GM10847 (cell line): Measurements from ENCODE around the gene KCNN3.

Experiments used
- POLR2A ChIP-seq: IDR thresholded peaks from 2 replicates; pipeline ENCODE4 v1.6.1; 2011; ENCODE audit not compliant: insufficient read length; ENCODE audit errors: extremely low read depth

Gene KCNN3

GRCh38 chr1:154802982-154803920 lies 66.8 kb downstream of the KCNN3 start:
- TF ChIP-seq POLR2A = no peak

DNA sequence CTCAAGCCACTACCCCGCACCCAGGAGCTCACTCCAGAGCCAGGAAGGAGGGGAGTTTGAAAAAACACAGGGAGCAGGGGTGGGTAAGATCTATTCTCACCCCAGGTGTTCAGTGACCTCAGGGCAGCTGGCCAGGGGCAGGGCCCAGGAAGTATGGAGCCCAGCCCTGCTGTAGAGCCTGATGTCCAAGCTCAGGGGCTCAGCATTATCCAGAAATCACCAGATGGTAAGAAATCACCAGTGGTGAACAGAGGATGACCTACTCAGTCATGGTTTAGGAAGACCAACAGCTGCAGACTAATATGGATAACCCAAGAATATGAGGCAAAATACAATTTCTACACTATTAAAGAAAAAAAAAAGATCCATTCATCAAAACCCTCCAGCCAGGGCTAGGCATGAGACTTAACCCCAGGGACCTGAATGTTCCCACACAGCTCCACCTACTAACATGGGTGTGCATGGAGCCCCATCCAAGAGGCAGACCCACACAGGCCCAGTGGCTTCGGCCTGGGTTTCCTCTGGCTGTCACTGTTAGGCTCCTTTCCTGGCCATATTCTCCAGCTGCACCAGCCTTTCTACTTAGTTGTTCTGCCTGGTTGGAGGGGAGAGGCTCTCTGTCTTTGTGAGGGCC lies 67.6 kb downstream of the KCNN3 start:
- no peak for TF ChIP-seq POLR2A

DNA sequence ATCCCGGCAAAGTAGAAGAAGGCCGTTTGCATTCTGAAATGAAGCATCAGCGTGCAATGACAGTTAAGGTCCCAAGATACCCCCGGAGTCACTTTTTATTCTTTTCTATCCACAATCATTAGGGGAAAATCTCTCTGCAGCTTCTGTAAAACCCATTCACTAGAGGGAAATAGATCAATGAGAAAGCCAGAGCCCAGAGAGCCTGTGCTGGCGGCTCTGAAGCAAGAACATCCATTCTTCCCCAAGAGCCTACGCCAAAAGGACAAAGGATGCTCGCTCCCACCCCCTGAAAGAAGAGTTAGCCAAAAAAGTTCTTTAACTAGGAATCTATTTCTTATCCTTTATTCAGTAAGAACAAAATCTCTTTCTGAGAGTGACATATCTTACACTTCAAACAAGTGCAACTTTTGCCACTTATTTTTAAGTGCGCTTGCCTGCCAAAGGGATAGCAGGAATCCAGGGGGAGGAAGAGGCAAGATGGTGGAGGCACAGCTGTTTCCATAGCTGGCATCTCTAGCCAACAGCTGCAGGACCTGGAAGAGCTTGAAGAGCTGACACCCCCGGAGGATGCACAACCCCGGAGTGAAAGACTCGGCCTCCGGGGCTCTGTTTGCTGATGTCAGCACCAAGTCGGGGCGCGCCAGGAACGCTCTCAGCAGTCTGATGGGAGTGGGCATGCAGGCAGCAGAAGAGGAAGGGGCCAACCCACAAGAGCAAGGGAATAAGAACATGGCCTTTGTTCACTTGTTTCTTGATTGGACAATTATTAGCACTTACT lies 68.7 kb downstream of the KCNN3 start:
- no peak for TF ChIP-seq POLR2A

DNA sequence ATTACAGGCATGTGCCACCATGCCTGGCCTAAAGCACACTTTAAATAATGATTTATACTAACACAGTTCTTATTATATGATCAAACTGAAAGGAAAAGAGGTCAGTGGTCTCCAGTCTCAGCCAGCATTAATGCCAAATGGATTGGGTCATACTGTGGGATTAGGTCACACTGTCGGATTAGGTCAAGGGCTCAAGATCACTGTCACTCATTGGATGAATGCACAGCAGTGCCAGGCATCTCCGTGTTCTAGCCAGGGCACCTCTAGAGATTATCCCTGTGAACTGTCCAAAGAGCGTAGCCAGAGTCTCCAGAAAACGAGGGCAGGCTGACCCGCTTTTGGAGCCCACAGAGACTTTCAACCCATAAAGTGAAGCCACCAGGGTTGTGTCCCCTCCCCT lies 70.9 kb downstream of the KCNN3 start:
- no peak for TF ChIP-seq POLR2A

DNA sequence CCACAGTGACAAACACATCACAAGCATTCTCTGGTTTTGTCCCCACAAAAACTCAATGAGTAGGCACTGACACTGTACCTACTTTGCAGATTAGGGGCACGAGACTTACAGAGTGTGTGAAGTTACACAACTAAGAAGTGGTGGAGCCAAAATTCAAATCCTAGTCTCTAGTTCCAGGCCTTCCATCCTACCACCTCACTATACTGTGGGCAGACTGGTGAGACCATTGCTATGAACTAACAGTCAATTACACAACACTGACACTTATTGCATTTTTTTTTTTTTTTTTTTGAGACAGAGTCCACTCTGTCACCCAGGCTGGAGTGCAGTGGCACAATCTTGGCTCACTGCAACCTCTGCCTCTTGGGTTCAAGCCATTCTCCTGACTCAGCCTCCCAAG lies 71.4 kb downstream of the KCNN3 start:
- TF ChIP-seq POLR2A = no peak

DNA sequence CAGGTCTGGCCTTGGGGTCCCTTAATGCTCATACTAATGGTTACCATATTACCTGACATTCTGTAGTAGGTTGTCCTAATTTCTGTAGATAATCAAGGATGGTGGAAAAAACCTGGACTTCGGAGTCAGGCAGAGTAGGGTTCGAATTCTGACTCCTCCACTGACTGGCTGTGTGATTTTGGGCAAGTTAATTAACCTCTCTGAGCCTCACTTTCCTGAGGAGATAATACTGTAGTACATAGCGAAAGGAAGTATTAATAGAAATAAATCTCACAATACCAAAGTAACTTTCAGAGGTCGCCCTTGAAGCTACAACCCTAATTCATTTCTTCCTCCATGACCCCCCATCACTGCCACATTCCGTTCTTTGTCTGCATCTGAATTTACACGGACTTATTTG lies 72.9 kb downstream of the KCNN3 start:
- no peak for TF ChIP-seq POLR2A

- TF ChIP-seq POLR2A = no peak
These were observed 73.7 kb downstream of the KCNN3 start for GRCh38 chr1:154796303-154796892.

DNA sequence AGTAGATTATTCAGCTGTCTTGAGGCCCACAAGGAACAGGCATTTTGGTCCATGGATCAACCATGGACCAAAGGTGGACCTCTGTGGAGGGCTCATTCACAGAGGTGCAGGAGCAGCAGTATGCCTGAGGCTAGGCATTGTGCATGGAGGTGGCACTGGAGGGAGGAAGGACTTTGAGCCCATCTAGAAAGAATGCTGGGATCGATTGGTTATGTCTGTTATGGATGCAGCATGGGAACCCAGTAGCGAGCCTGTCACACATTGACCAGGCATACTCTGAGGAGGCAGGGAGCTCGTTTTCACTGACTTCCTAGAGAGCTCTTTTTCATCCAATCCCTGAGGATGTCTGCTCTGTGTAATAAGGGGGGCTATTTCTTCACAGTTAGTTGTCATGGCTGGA lies 75.5 kb downstream of the KCNN3 start:
- no peak for TF ChIP-seq POLR2A

DNA sequence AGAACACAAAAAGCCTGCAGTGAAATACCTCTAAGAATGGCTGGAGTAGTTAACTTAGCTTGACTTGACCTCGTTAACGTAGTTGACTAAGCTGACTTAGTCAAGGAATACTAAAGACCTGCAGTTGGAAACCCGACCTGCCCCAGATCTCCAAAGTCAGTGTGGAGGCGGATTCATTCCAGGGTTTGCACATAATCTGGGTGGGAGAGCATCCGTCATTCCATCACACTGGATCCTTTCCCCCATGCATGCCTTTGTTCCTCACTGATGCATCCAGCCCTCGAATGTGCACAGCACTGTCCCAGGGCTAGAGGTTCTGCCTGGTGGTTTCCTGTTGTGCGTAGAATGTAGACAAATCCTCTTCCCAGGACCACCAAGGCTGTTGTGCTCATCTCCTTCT lies 76.4 kb downstream of the KCNN3 start:
- TF ChIP-seq POLR2A = no peak

GRCh38 chr1:154792899-154793298 lies 77.2 kb downstream of the KCNN3 start:
- TF ChIP-seq POLR2A = no peak

GRCh38 chr1:154791292-154792166 lies 78.6 kb downstream of the KCNN3 start:
- no peak for TF ChIP-seq POLR2A

DNA sequence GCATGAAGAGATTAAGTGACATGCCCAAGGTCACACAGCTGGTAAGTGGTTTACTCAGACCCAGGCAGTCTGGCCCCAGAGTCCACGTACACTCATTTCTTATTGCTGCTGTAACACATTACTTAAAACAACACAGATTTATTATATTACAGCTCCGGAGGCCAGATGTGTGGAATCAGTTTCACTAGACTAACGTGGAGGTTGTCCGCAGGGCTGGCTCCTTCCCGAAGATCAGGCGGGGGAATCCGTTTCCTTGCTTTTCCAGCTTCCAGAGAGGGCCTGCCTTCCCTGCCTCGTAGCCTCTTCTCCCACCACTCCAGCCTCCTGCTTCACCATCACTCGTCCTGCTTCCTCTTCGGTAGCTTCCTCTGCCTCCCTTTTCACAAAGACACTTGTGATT lies 81.2 kb downstream of the KCNN3 start:
- no peak for TF ChIP-seq POLR2A

DNA sequence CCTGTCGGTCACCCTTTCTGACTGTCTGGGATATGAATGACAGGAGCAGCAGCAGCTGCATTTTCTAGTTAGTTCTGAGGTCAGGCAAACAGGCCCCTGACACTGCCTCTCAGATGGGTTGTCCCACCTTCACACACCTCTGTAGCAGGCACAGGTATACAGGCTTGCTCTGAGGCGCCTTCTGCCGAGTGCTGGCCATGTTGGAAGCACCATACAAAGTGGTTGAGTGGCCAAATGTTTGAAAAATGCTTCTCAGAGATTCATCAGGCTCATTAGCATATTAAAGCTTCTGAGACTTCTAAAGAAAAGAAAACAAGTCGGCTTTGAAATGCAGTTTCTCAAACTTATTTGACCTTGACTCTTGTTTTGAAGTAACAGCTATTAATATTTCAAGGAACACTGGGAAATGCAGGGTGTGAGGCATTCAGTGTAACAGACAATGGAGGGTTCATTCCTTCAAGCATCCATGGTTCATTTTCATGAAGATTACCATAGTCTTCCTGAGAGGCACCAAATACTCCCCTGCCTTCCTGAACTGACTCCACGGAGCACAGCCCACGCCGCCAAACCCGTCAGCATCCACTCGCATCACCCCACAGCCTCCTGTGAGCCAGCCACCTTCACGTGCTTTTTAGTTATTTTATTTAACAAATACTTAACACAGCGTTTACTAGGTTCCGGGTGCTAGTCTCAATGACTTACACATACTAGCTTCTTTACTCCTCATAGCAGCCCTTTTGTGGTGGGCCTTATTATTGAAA lies 81.8 kb downstream of the KCNN3 start:
- no peak for TF ChIP-seq POLR2A
